Mammary epithelial cell (primary cell): ENCODE measurements around the gene BRD4.

Source experiments
- EZH2 ChIP-seq: IDR thresholded peaks from 2 replicates; pipeline ENCODE4 v1.6.1; 2012; ENCODE audit warnings: low read length, inconsistent platforms, borderline replicate concordance
- TF ChIP-seq, protein P1 (sequence below), 2 donors: IDR thresholded peaks in 1 of 2; conservative IDR thresholded peaks in 1 of 2; 2 replicates each; pipeline ENCODE4 v1.5.1; 2011 to 2012; ENCODE audit warnings: inconsistent platforms in 2 of 2, low read length in 2 of 2, mild to moderate bottlenecking in 2 of 2, control low read depth in 1 of 2, low read depth in 1 of 2; ENCODE audit not compliant: insufficient read depth in 1 of 2; ENCODE audit errors: extremely low read depth in 1 of 2

DNA sequence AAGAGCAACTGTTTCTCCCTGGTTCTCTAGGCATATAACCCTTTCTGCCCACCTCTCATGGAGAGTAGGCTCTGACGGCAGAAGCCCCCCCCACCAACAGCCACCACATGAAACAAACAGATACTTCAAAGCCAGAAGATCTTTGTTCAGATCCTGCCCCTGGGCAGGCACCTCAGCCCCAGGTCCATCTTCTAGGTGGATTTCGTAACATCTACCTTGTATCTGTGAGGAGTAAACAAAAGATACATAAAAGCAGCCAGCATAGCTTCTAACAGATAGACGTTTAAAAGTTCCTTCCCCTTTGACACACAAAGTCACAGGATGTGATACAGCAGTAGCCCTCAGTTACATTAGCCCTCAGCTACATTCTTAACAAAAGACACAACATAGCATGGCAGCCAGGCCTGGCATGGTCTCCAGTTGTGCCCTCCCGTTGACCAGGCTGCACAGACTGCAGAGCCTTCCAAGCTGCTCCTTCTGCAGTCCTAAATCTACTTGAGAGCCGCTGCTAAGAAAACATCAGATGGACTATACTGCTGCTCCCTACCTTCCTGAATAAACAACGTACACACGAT is 35.4 kb downstream of the BRD4 start:
- TF ChIP-seq, protein P1, sequence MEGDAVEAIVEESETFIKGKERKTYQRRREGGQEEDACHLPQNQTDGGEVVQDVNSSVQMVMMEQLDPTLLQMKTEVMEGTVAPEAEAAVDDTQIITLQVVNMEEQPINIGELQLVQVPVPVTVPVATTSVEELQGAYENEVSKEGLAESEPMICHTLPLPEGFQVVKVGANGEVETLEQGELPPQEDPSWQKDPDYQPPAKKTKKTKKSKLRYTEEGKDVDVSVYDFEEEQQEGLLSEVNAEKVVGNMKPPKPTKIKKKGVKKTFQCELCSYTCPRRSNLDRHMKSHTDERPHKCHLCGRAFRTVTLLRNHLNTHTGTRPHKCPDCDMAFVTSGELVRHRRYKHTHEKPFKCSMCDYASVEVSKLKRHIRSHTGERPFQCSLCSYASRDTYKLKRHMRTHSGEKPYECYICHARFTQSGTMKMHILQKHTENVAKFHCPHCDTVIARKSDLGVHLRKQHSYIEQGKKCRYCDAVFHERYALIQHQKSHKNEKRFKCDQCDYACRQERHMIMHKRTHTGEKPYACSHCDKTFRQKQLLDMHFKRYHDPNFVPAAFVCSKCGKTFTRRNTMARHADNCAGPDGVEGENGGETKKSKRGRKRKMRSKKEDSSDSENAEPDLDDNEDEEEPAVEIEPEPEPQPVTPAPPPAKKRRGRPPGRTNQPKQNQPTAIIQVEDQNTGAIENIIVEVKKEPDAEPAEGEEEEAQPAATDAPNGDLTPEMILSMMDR (conservative IDR thresholded peaks at IDR 0.05 in 1 of 2, IDR thresholded peaks at IDR 0.05 in 1 of 2; ENCODE audit: extremely low read depth in 1 of 2, insufficient read depth in 1 of 2, low read depth in 1 of 2, low read length in 2 of 2), result no peak
- no peak for TF ChIP-seq EZH2
